GM19438 (cell line): Measurements from ENCODE around the gene GARIN5A.

Experiments
- ATAC-seq: cut with Tn5 transposase; IDR thresholded peaks from one replicate; pipeline ENCODE4 v1.9.1; 2021; ENCODE audit warnings: low read depth; ENCODE audit not compliant: unreplicated experiment

GARIN5A gene

GRCh38 chr19:50437862-50438449 lies 38.7 kb downstream of the GARIN5A start:
- no peak for ATAC-seq

- ATAC-seq, result no peak
Observed at GRCh38 chr19:50435627-50436026, 41.0 kb downstream of the GARIN5A start.

DNA sequence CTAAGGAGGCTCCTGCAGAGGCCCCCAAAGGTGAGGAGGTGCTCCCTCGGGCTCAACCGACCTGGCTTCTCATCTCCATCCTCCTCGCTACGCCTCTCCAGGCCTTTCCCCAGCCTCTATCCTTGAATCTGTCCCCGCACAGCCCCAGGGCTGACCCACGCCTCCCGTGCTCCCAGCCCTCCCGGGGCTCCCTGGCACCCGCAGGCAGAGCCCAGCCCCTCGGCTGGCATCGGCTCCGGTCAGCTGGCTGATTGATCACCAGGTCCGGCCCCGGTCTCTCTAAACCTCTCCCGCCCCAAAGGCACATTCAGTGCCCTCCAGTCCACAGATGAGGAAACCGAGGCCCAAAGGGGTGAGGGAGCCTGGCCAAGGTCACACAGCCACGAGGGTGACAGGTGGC lies 41.4 kb downstream of the GARIN5A start:
- no peak for ATAC-seq

GRCh38 chr19:50434525-50434924 lies 42.1 kb downstream of the GARIN5A start:
- no peak for ATAC-seq

GRCh38 chr19:50433201-50434180 lies 43.2 kb downstream of the GARIN5A start:
- ATAC-seq, result no peak

- ATAC-seq, result peak; percentile 3
Observed at GRCh38 chr19:50432221-50433028, 44.2 kb downstream of the GARIN5A start, which contains the start of gene MYBPC2. Gene MYBPC2 (plus strand): TSS chr19:50432892. CDS start chr19:50432954, 62 bp downstream.

- peak; percentile 45 for ATAC-seq
Observed at GRCh38 chr19:50431343-50432220, 45.1 kb downstream of the GARIN5A start.

GRCh38 chr19:50430888-50431342 lies 45.7 kb downstream of the GARIN5A start:
- no peak for ATAC-seq

DNA sequence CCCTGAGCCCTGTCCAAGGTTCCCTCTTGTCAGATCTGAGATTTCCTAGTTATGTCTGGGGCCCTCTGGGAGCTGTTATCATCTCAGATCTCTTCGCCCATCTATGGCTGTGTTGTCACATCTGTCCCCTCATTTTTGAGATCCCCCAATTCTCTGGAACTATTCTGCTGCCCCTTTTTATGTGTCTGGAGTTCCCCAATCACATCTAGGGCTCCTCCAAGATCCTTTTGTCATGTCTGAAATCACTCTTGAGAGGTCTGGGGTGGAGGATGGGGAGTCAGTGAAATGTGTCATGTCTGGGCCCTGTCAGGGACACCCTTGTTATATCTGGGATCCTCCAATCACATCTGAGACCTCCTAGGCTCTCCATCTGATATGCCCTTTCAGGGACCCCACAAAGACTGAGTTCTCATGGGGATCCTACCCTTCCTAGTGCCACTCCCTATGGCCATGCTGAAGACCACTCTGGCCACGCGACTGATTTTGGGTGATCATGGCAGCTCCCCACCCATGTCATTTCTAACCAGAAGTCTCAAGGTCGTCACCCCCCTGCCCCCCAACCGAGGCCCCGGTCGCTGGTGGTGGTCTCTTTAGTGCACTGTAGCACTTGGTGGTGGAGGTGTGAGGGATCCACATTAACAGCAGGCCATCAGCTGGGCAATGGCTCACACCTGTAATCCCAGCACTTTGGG lies 47.7 kb downstream of the GARIN5A start:
- no peak for ATAC-seq

- no peak for ATAC-seq
Observed at GRCh38 chr19:50427997-50428425, 48.6 kb downstream of the GARIN5A start.

DNA sequence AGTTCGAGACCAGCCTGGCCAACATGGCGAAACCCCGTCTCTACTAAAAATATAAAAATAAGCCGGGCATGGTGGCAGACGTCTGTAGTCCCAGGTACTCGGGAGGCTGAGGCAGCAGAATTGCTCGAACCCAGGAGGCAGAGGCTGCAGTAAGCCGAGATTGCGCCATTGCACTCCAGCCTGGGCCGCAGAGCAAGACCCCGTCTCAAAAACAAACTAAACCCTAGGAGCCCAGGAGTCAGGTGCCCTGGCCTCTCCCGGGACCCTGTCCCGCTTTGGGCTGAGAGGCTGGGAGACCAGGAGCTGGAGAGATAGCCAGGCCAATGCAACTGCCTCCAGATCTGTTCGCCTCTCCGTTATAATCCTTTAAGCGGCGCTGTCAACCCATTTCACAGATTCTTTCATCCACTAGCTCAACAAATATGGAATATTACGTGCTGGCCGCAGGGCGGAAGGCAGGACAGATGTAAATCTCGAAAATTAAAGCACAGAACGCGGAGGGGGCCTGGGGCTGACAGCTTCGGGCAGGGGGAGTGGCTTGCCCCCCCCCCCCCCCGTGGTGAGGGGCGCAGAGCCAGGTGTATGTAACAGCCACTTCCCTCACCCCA lies 49.2 kb downstream of the GARIN5A start:
- no peak for ATAC-seq

GRCh38 chr19:50425581-50425980 lies 51.1 kb downstream of the GARIN5A start:
- ATAC-seq, result no peak

- no peak for ATAC-seq
Observed at GRCh38 chr19:50423279-50424113, 53.2 kb downstream of the GARIN5A start.

- ATAC-seq, result no peak
Observed at GRCh38 chr19:50422397-50423278, 54.0 kb downstream of the GARIN5A start.

- no peak for ATAC-seq
Observed at GRCh38 chr19:50420808-50421207, 55.8 kb downstream of the GARIN5A start.

- ATAC-seq, result no peak
Observed at GRCh38 chr19:50420127-50420526, 56.5 kb downstream of the GARIN5A start.

DNA sequence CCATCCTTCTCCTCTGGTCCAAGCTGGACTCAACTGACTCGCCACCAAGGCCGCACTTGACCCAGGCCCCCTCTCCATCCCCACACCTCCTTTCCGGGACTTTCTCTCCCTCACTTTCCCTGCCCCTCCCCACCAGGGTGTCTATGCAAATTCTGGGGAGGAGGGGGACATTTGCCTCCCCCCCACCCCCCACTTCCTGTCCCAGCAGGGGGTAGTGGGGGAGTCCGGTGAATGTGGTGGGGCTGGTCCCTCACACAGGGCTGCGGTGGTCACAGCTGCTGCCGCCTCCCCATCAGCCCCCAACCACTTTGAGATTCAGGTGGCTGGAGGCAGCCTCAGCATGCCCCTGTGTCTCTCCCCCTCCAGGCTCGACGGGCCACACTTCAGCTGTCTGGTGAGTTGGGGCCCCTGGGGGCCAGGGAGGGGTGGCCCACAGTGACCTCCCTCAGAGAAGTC lies 57.0 kb downstream of the GARIN5A start:
- ATAC-seq, result no peak
